GM19395 (cell line): ENCODE measurements around the gene CEP85L.

ENCODE experiments used
- ATAC-seq: cut with Tn5 transposase; IDR thresholded peaks from one replicate; pipeline ENCODE4 v1.9.1; 2021; ENCODE audit warnings: mild to moderate bottlenecking, moderate library complexity; ENCODE audit not compliant: unreplicated experiment

The CEP85L gene

DNA sequence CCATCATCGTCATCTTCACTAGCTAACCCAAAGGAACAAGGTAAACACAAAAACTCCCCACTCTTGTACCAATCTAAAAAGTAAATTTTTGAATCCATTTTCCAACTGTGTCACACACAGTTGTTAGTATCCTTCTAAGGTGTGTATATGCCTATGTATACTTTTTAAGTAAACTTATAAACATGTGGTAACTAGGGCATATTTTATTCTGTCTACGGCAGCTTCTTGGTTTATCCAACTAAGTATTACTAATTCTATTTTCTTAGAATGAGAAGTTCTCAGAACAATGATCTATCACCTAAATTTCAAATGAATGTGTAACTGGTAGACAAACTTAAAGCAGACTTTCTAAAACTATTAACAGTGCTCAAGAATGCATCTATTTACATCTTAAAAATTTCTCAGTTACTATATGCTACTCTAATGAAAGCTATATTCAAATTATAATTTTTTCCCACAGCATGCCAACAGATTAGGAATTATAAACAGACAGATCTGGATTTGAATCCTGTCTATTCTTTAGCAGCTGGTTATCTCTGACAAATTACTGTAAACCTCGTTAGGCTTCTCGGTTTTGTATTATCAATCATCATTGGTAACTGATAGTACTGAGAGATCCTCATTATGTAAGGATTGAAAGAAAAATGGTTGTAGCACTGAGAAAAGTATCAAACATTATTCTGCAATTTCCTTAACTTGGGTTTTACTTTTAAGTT lies 105.1 kb downstream of the CEP85L start:
- ATAC-seq: no peak

DNA sequence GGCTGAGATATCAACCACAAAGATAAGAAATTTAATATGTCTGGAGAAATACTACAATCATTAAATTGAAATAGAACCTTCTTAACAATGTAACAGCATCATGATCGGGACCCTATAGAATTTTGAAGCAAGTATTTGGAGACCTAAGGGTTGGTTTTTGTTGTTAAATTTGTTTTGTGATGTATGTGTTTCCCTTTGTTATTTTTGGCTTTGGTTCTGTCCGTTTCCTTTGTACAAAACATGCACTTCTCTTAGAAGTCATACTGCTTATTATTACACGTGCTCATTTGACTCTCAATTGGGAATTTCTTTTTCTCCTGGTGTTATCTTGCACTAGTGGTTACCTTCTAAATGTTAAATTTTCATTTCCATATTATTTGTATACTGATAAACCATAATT lies 107.3 kb downstream of the CEP85L start:
- no peak for ATAC-seq

GRCh38 chr6:118542184-118542952 lies 109.0 kb downstream of the CEP85L start:
- no peak for ATAC-seq

DNA sequence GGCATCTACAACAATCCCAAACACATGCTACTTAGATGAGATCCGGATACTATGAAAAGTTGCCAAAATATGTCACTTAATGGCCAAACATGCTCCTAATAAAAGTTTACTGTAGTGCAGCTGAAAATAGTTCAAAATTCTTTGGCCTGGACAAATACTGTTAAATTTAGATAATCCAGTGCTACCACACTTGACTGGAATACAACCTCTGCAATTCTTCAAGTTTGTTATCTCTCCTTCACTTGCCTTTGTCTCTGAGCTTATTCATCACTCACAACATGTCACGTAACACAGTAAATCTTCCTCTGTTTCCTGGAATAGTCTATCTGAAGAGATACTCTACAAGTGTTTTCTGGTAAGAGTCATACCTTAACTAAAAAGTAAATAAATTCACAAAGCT lies 113.8 kb downstream of the CEP85L start:
- ATAC-seq: no peak

GRCh38 chr6:118536478-118536877 lies 114.9 kb downstream of the CEP85L start:
- no peak for ATAC-seq

DNA sequence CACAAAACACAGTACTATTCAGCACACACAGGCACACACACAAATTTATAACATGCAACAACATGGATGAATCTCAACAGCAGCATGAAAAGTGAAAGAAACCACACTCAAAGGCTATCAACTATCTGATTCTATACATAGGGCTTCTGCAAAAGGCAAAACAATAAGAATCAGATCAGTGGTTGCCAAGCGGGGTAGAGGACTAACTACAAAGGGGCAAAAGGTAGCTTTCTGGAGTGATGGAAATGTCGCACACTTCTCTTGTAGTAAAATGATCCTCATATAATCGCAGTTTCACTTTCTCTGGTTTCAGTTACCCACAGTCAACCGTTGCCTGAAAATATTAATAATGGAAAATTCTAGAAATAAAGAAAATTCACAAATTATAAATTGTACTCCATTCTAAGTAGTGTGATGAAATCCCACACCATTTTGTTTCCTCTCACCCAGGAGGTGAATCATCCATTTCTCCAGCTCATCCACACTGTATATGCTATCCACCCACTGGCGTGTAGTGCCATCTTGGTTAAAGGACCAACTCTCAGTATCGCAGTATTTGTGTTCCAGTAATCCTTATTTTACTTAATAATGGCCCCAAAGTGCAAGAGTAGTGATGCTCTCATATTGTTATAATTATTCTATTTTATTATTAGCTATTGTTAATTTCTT lies 116.1 kb downstream of the CEP85L start:
- ATAC-seq: no peak

DNA sequence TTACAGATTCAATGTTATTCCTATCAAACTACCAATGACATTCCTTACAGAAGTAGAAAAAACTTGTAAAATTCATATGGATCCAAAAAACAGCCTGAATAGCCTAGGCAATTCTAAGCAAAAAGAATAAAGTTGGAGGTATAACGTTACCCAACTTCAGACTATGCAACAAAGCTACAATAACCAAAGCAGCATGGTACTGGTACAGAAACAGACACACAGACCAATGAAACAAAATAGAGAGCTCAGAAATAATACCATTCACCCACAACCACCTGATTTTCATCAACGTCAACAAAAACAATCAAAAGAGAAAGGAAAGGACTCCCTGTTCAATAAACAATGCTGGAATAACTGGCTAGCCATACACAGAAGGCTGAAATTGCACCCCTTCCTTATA lies 120.4 kb downstream of the CEP85L start:
- ATAC-seq: no peak

DNA sequence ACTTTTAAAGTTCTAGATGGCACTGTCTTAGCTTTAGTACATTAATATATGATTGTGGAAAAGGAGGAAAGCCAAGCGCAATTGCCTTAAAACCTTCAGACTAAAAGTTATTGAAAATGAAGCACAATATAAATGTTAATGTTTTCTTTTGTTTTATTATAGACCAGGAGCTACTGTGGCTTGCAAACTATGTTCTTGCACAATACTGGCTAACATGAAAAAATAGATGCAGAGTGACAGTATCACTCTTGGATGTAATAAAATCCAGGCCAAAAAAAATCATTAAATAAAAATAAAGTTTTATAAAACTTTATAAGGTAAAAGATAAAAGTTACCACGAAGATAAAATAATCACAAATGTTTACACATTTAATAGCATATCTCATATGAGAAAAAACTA lies 121.6 kb downstream of the CEP85L start:
- ATAC-seq: no peak

- ATAC-seq: no peak
These were observed 123.3 kb downstream of the CEP85L start for GRCh38 chr6:118528129-118528528.

DNA sequence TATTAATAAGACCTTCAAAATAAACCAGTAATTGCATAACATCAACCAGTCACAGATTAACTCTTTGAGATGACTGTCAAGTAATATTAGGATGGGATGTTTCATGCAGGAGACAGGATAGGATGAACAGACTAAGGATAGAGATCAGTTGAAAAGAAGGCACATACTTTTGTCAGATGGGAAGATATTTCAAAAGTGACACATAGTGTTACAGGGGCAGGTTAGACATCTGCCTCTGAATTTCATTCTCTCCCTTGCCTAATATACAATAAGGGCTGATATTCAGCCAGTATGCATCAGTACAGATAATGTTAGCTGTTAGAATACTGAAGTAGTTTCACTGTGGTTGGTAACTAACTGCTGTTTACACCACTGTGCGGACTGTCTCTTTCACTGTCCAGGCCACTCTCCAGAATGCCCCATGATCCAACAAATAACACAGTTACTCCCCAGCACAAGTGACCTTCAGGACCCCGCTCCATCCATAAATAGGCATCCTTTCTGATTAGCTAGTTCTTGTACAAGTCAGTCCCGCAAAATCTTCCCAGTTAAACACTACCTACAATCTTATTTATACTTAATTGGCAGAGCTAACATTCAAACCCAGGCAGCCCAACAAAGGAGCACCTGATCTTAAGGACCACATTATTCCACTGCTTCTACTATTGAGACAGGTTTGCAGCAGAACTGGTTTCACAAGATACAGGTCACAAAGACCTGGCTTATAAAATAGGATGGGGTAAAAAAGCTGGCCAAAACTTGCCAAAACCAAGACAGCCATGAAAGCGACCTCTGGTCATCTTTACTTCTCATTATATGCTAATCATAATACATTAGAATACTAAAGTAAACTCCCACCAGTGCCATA lies 125.2 kb downstream of the CEP85L start:
- no peak for ATAC-seq

DNA sequence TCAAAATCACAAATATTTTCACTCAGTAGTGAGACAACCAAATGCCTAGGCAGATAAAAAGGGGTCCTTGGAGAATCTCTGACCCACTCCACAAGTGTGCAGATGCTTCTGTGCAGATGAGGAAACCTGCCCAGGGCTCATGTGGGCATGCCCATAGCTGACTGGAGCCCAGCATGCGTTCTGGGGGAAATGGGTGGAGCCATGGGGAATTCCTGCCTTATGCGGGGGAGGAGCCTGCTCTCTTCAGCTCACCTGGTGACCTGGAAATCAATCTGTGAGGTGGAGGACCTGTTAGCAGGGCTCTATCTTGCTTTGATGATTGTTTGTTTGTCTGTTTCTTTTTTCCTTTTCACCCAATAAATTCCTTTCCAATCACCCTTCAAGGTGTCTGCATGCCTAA lies 126.7 kb downstream of the CEP85L start:
- no peak for ATAC-seq

- no peak for ATAC-seq
These were observed 128.2 kb downstream of the CEP85L start for GRCh38 chr6:118523216-118523615.

GRCh38 chr6:118522422-118522821 lies 129.0 kb downstream of the CEP85L start:
- ATAC-seq: no peak

DNA sequence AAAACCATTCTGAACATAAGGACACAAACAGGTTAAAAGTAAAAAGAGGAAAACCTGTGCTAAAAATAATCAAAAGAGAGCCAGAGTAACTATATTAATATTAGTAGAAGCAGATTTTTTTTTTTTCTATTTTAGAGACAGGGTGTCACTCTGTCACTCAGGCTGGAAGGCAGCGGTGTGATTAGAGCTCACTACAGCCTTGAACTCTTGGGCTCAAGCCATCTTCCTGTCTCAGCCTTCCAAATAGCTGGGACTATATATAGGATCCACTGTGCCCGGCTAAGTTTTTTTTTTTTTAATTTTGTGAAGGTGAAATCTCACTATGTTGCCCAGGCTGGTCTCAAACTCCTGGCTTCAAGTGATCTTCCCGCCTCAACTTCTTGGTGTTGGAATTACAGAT lies 136.7 kb downstream of the CEP85L start:
- ATAC-seq: no peak

DNA sequence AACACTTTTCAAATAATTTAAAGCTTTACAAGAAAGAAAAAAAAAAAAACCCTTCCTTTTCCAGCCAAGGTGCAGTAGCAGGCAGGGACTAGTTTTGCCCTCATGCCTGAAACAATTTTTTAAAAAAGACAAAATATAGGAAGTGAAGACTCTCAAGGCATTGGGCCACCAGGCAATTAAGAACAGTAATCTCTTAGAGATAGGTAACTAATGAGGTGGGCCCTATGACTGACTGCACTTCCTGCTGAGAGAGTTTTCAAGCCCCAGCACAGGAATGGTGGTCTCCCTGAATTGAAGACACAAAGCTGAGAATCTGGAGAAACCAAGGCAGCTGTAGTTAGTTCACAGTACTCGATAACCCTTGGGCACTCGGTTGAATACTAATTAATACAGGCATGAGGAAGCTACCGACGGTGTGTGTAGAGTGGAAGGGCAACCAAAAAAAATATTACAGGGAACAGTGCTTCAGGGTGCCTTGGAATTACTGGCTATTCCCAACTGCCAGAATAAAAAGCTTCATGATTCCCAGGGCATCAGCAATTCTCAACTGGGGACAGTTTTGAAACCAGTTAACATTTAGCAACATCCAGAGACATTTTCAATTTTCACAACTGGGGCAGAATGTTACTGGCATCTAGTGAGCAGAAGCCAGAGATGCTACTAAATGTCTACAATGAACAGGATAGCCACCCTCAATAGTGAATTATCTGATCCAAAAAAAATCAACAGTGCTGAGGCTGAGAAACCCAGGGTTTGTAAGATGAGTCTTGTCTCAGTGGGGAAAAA lies 139.3 kb downstream of the CEP85L start:
- no peak for ATAC-seq

- ATAC-seq: no peak
These were observed 142.3 kb downstream of the CEP85L start for GRCh38 chr6:118509009-118509617.

DNA sequence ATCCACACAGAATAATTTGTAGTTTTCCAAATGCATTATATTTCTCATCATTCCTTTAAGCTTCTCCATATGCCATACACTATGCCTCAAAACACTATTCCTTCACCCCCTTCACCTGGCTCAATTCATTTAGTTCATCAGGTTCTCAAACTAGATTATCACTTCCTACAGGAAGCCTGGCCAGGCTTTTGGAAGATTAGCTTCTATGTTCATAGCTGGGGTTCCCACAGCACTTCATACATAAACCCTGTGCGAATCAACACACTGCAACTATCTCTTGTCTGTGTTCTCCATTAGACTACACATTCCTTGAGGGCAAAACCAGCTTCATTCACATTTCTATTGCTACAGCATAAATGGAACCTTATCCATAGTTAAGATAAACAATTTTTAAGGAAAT lies 143.8 kb downstream of the CEP85L start:
- no peak for ATAC-seq

DNA sequence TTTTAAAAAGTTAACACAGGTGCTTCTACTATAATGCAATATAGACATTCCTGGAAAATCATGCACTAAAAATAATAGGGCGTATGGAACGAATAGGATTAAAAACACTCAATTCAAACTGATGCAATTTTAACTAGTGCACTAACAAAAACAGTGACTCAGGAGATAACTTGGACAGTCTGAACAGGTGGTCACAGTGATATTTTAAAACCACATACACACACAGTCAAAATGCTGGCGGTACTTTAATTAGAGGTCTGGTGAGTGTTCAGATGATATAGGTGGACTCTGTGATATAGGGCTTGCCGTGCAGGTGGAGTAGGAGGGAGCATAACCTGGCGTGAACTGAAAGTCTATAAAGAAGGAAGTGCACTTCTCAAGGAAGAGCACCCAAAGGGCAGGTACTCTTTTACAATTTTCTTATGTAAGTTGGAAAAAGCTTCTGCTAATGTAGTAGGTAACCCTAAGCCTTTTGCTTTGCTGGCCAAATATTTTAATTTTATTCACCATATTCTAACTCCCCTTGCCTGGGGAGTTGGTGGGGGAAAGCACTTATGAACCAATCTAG lies 145.2 kb downstream of the CEP85L start:
- no peak for ATAC-seq

GRCh38 chr6:118505656-118506055 lies 145.7 kb downstream of the CEP85L start:
- ATAC-seq: no peak
